Peyer's patch (tissue), 4 donors: ENCODE measurements around the gene MME.

Source experiments
- CTCF ChIP-seq, 6 experiments: fragments of 450-650 bp in 4 of 6; fragments of 200-600 bp in 2 of 6; sonication (generic) in 1 of 6; IDR thresholded peaks; one replicate each; pipeline ENCODE4 v1.5.1; 2017 to 2019; ENCODE audit warnings: antibody characterized with exemption in 6 of 6, mild to moderate bottlenecking in 3 of 6, moderate library complexity in 1 of 6
- POLR2A ChIP-seq, 2 donors: fragments of 450-650 bp; IDR thresholded peaks; one replicate each; pipeline ENCODE4 v1.5.1; 2017; ENCODE audit warnings: antibody characterized with exemption in 2 of 2, mild to moderate bottlenecking in 2 of 2, moderate library complexity in 2 of 2

- TF ChIP-seq CTCF (IDR thresholded peaks at IDR 0.05) = no peak
- no peak for TF ChIP-seq POLR2A (IDR thresholded peaks at IDR 0.05)
Observed at GRCh38 chr3:155102329-155102728, 22.2 kb downstream of the MME start.
